H9 (cell line): ENCODE results near the gene AFAP1. TPM values are rescaled to one million over a fixed set of nuclear protein-coding genes. Genes with fewer than 3 reads are reported as not detected.

ENCODE experiments used
- DNase-seq: peaks from one replicate; pipeline ENCODE4 v3.0.0-alpha.2; 2017
- H2AFZ ChIP-seq: one replicate; pipeline ENCODE4 v1.6.1; 2013; ENCODE audit warnings: mild to moderate bottlenecking, low read length, control low read depth, moderate library complexity
- H2AK5ac ChIP-seq: 2 replicates; pipeline ENCODE4 v1.6.1; 2013; ENCODE audit warnings: low read length, control low read depth, mixed read lengths; ENCODE audit not compliant: insufficient read length
- H2BK120ac ChIP-seq: one replicate; pipeline ENCODE4 v1.6.1; 2013; ENCODE audit warnings: low read depth, mild to moderate bottlenecking, low read length, control low read depth, inconsistent platforms; ENCODE audit not compliant: poor library complexity, severe bottlenecking
- H2BK12ac ChIP-seq: 2 replicates; pipeline ENCODE4 v1.6.1; 2013; ENCODE audit warnings: low read length, control low read depth, mixed read lengths, low read depth; ENCODE audit not compliant: insufficient read length
- H2BK15ac ChIP-seq: 2 replicates; pipeline ENCODE4 v1.6.1; 2013; ENCODE audit warnings: low read depth, low read length, control low read depth
- H2BK20ac ChIP-seq: one replicate; pipeline ENCODE4 v1.6.1; 2013; ENCODE audit warnings: low read depth, mild to moderate bottlenecking, low read length, control low read depth, inconsistent platforms; ENCODE audit not compliant: poor library complexity, severe bottlenecking
- H2BK5ac ChIP-seq: 2 replicates; pipeline ENCODE4 v1.6.1; 2013; ENCODE audit warnings: low read length, control low read depth, mixed read lengths; ENCODE audit not compliant: insufficient read length
- H3K14ac ChIP-seq: 2 replicates; pipeline ENCODE4 v1.6.1; 2013; ENCODE audit warnings: low read length, control low read depth; ENCODE audit not compliant: insufficient read depth
- H3K18ac ChIP-seq: 2 replicates; pipeline ENCODE4 v1.6.1; 2013; ENCODE audit warnings: low read depth, mild to moderate bottlenecking, mixed read lengths, low read length, control low read depth; ENCODE audit not compliant: insufficient read length
- H3K23ac ChIP-seq: 2 replicates; pipeline ENCODE4 v1.6.1; 2013; ENCODE audit warnings: low read length, control low read depth, mixed read lengths, low read depth; ENCODE audit not compliant: insufficient read length
- H3K23me2 ChIP-seq: 2 replicates; pipeline ENCODE4 v1.6.1; 2013; ENCODE audit warnings: low read depth, mild to moderate bottlenecking, mixed read lengths, low read length, control low read depth; ENCODE audit not compliant: insufficient read length, poor library complexity, severe bottlenecking
- H3K27ac ChIP-seq: 2 replicates; pipeline ENCODE4 v1.5.1; 2013; ENCODE audit warnings: low read length, control low read depth, mixed read lengths, low read depth; ENCODE audit not compliant: insufficient read length
- H3K27me3 ChIP-seq: 2 replicates; pipeline ENCODE4 v1.6.1; 2013; ENCODE audit warnings: low read length, control low read depth, inconsistent platforms; ENCODE audit not compliant: insufficient read depth
- H3K4ac ChIP-seq: 2 replicates; pipeline ENCODE4 v1.6.1; 2013; ENCODE audit warnings: low read depth, mild to moderate bottlenecking, control low read depth, inconsistent platforms, low read length, moderate library complexity
- H3K4me1 ChIP-seq: 2 replicates; pipeline ENCODE4 v1.6.1; 2013; ENCODE audit warnings: low read length, control low read depth, inconsistent platforms; ENCODE audit not compliant: insufficient read depth
- H3K4me2 ChIP-seq: 2 replicates; pipeline ENCODE4 v1.6.1; 2013; ENCODE audit warnings: low read length, control low read depth, mixed read lengths; ENCODE audit not compliant: insufficient read length, insufficient read depth
- H3K56ac ChIP-seq: 2 replicates; pipeline ENCODE4 v1.6.1; 2013; ENCODE audit warnings: low read depth, mild to moderate bottlenecking, mixed read lengths, low read length, control low read depth; ENCODE audit not compliant: insufficient read length
- H3K79me1 ChIP-seq: 2 replicates; pipeline ENCODE4 v1.6.1; 2013; ENCODE audit warnings: low read depth, mild to moderate bottlenecking, moderate library complexity, low read length, control low read depth, inconsistent platforms; ENCODE audit not compliant: insufficient read depth, poor library complexity, severe bottlenecking
- H3K79me2 ChIP-seq: 2 replicates; pipeline ENCODE4 v1.6.1; 2013; ENCODE audit warnings: low read length, control low read depth, inconsistent platforms; ENCODE audit not compliant: insufficient read depth
- H3K9ac ChIP-seq: 2 replicates; pipeline ENCODE4 v1.6.1; 2013; ENCODE audit warnings: low read length, control low read depth, mixed read lengths; ENCODE audit not compliant: insufficient read length; ENCODE audit errors: extremely low read depth
- H3K9me3 ChIP-seq: one replicate; pipeline ENCODE4 v1.6.1; 2013; ENCODE audit warnings: low read depth, low read length, inconsistent platforms; ENCODE audit not compliant: control insufficient read depth
- H3T11ph ChIP-seq: one replicate; pipeline ENCODE4 v1.6.1; 2013; ENCODE audit warnings: mild to moderate bottlenecking, low read length, control low read depth, inconsistent platforms
- H4K20me1 ChIP-seq: one replicate; pipeline ENCODE4 v1.6.1; 2013; ENCODE audit not compliant: control insufficient read depth, insufficient read length, insufficient read depth
- H4K5ac ChIP-seq: 2 replicates; pipeline ENCODE4 v1.6.1; 2013; ENCODE audit warnings: low read depth, mild to moderate bottlenecking, mixed read lengths, low read length, control low read depth; ENCODE audit not compliant: insufficient read length
- H4K8ac ChIP-seq: replicated peaks from 2 replicates; pipeline ENCODE4 v1.6.1; 2013; ENCODE audit warnings: low read length, control low read depth, mixed read lengths, low read depth; ENCODE audit not compliant: insufficient read length
- H4K91ac ChIP-seq: 2 replicates; pipeline ENCODE4 v1.6.1; 2013; ENCODE audit warnings: low read depth, mild to moderate bottlenecking, moderate library complexity, mixed read lengths, low read length, control low read depth; ENCODE audit not compliant: insufficient read length
- H3K27ac Mint-ChIP-seq, 3 experiments: 2 replicates in 2 of 3; 3 replicates in 1 of 3; pipeline ENCODE4 v1.8.0; 2020 to 2021; ENCODE audit warnings: mixed read lengths in 3 of 3, mild to moderate bottlenecking in 1 of 3, moderate library complexity in 1 of 3
- H3K27me3 Mint-ChIP-seq: 2 replicates; pipeline ENCODE4 v1.8.0; 2021; ENCODE audit warnings: low read depth, mild to moderate bottlenecking, moderate library complexity, mixed read lengths
- H3K36me3 Mint-ChIP-seq, 3 experiments: 2 replicates in 2 of 3; 3 replicates in 1 of 3; pipeline ENCODE4 v1.8.0; 2020 to 2021; ENCODE audit warnings: low read depth in 3 of 3, mixed read lengths in 3 of 3; ENCODE audit not compliant: insufficient read depth in 1 of 3
- H3K4me1 Mint-ChIP-seq, 2 experiments: 2 replicates each; pipeline ENCODE4 v1.8.0; 2020; ENCODE audit warnings: mixed read lengths in 2 of 2
- H3K4me3 Mint-ChIP-seq, 2 experiments: 2 replicates in 1 of 2; 3 replicates in 1 of 2; pipeline ENCODE4 v1.8.0; 2020 to 2021; ENCODE audit warnings: mild to moderate bottlenecking in 2 of 2, mixed read lengths in 2 of 2, moderate library complexity in 1 of 2
- H3K9me3 Mint-ChIP-seq, 2 experiments: 2 replicates in 1 of 2; 3 replicates in 1 of 2; pipeline ENCODE4 v1.8.0; 2020; ENCODE audit warnings: mild to moderate bottlenecking in 2 of 2, mixed read lengths in 2 of 2, moderate library complexity in 1 of 2
- CTCF ChIP-seq: fragments of 200-600 bp; sonication (generic); conservative IDR thresholded peaks from 3 replicates; pipeline ENCODE4 v1.8.0; 2021; ENCODE audit warnings: antibody characterized with exemption, mild to moderate bottlenecking
- WGBS: extraction: QIAGEN DNeasy Blood & Tissue Kit; methylation state at CpG from one replicate; pipeline ENCODE4 v1.1.7; 2013; ENCODE audit warnings: missing lambda C conversion rate, low lambda C conversion rate, mixed read lengths; ENCODE audit not compliant: insufficient read length; ENCODE audit errors: extremely low coverage; 5-methylcytosine and 5-hydroxymethylcytosine counted together
- total RNA-seq: library from RNA; stranded (reverse); gene quantifications from 2 replicates; pipeline ENCODE4 v1.2.1, GENCODE V29; 2021

Gene AFAP1
- total RNA-seq, 1 experiment from 2014 or later, result 6.5 TPM

GRCh38 chr4:7966281-7967062 is 26.8 kb upstream of the AFAP1 start:
- Histone ChIP-seq H2BK12ac (no peak overlapping the region), H3K79me2 (no peaks in the 10 kb centered on the region), H3K18ac (no peak overlapping the region), H2BK20ac (no peak overlapping the region), H3K56ac (no peak overlapping the region), H2BK5ac (no peak overlapping the region), H3K9ac (no peak overlapping the region), H3K23me2 (peaks cover 2% of the 10 kb centered on the region), H4K5ac (no peak overlapping the region), H2AFZ (no peak overlapping the region), H4K8ac (no peak overlapping the region), H2BK15ac (no peak overlapping the region), H3K79me1 (no peaks in the 10 kb centered on the region), H3K14ac (no peak overlapping the region), H3K23ac (no peak overlapping the region), H3K4me1 (no peaks in the 10 kb centered on the region; the same call in 1 of the 2 replicates), H3K27me3 (no peaks in the 10 kb centered on the region; the same call in 1 of the 2 replicates), H4K91ac (no peak overlapping the region), H2BK120ac (no peak overlapping the region), H4K20me1 (peaks cover 2% of the 10 kb centered on the region), H3K9me3 (no peaks in the 10 kb centered on the region), H3K4me2 (no peak overlapping the region), H2AK5ac (no peak overlapping the region), H3K27ac (no peak overlapping the region), H3K4ac (no peak overlapping the region), H3T11ph (no peak overlapping the region)
- Mint-ChIP-seq H3K27ac (no peak overlapping the region), H3K27me3 (no peaks in the 10 kb centered on the region; the same call in 1 of the 2 replicates), H3K36me3 (no peaks in the 10 kb centered on the region), H3K4me3 (no peak overlapping the region), H3K9me3 (no peaks in the 10 kb centered on the region), H3K4me1 (peaks cover 12 to 22% of the 10 kb centered on the region in 2 experiments)
- TF ChIP-seq CTCF, result no peak
- no CpG with 5 or more reads among the region's 37 CpGs for WGBS
- no peak for DNase-seq
